NCI-H345 (cell line): ENCODE measurements around the gene PTBP2.
A peak's percentile ranks its signal among the peaks of the same experiment; 100 is the strongest.

Experiments
- DNase-seq: peaks from one replicate; lab custom pipeline; 2025; lab: John Stamatoyannopoulos, UW

PTBP2 gene, protein sequence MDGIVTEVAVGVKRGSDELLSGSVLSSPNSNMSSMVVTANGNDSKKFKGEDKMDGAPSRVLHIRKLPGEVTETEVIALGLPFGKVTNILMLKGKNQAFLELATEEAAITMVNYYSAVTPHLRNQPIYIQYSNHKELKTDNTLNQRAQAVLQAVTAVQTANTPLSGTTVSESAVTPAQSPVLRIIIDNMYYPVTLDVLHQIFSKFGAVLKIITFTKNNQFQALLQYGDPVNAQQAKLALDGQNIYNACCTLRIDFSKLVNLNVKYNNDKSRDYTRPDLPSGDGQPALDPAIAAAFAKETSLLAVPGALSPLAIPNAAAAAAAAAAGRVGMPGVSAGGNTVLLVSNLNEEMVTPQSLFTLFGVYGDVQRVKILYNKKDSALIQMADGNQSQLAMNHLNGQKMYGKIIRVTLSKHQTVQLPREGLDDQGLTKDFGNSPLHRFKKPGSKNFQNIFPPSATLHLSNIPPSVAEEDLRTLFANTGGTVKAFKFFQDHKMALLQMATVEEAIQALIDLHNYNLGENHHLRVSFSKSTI

GRCh38 chr1:96721416-96722160, at the start of gene PTBP2:
PTBP2 (plus strand) TSS chr1:96721784; CDS start chr1:96721865, 81 bp downstream.
- peak; percentile 88 for DNase-seq

- no peak for DNase-seq
These were observed 46.7 kb upstream of the PTBP2 start for GRCh38 chr1:96674915-96675314.

DNA sequence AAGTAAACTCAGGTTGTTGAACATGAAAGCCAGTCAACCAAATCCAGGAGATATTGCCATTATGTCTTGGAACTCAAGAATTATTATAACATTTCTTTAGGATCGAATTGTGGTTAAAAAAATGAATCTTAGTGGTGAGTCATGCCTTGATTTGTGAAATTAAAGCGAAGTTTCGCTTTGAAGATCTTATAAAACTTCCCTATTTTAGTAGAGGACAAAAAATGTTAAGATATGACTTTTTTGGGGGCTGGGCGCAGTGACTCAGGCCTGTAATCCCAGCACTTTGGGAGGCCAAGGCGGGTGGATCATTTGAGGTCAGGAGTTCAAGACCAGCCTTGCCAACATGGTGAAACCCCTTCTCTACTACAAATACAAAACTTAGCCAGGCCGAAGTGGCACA, 39.5 kb upstream of the PTBP2 start:
- no peak for DNase-seq

- DNase-seq = no peak
These were observed 37.7 kb upstream of the PTBP2 start for GRCh38 chr1:96683931-96684330.

DNA sequence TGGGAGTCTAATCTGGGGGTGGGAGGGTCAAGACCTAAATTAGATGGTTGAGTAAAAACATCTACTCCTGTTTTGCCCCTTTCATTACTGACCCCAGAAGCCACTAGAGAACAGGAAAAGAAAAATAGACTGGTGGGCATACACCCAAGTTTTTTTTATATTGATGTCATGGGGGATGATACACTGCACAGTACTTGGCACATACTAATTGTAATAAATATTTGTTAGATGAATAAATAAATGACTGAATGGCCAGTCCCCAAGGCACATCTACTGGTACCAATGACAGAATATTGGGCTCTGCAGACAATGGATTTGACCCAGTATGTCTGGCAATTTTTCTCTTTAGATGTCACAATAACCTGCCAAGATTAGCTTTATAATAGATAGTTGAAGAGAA, 36.8 kb upstream of the PTBP2 start:
- DNase-seq = no peak

DNA sequence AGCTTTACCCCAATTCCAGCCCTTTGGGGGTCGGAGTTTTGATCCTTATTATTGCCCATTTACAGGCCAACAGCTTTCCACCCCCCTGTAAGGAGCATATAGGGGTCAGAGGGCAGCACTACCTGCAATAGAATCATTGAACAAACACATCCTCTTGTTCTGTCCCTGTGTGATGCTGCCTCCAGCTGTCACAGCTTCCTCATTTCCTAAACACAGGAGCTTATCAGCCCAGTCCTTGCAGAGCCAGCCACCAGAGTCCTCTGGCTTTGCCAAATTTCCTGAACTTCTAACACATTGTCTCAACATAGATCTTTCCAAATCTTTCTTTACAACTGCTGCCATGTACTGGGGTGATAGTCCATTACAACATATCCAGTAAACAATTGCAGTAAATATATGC, 32.8 kb upstream of the PTBP2 start:
- DNase-seq = no peak

DNA sequence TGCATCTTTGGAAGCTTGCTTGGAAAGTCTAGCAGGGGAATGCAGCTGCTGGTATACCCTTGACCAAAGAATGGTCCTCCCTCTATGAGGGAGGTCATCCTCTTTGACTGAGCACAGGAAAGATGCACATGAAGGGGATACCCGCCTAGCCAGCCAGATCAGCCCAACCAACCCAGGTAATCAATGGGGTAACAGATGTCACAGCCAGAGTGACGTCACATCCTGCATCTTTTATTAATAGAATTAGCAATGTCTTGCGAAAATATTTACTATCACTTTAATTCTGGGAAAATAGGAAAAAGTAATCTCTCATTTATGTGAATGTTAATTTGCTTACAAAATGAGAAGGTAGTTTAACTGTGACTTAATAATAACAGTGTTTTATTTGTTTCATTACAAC, 25.6 kb upstream of the PTBP2 start:
- no peak for DNase-seq

GRCh38 chr1:96698342-96698983, 23.1 kb upstream of the PTBP2 start:
- no peak for DNase-seq

- DNase-seq = no peak
These were observed 18.4 kb upstream of the PTBP2 start for GRCh38 chr1:96703186-96703585.

DNA sequence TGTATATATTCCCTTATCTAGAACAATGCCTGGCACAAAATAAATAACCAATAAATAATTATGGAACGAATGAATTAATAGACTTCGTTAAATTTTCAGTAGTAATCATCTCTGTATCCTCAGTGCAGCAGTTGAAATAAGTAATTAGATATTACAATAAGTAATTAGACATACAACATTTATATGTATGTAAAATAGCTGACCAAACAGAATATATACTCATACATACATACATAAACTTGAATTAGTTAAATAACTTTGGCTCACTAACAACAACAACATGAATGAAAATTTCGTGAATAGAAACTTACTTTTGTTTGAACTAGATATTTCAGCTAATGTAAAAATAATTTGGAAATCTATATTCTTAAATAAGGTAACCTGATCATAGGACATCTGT, 14.6 kb upstream of the PTBP2 start:
- DNase-seq = no peak

- DNase-seq = no peak
These were observed 13.1 kb upstream of the PTBP2 start for GRCh38 chr1:96708482-96708881.

GRCh38 chr1:96710708-96711477, 10.7 kb upstream of the PTBP2 start:
- DNase-seq = no peak

DNA sequence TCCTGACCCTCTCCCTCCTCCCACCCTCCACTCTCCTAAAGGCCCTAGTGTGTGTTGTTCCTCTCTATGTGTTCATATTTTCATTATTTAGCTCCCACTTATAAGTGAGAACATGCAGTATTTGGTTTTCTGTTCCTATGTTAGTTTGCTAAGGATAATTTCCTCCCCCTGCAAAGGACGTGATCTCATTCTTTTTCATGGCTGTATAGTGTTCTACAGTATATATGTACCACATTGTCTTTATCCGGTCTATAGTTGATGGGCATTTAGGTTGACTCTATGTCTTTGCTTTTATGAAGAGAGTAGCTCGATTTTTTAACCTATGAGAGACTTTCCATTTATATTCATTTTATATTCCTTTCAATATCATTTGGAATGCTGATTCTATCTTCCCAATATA, 7.9 kb upstream of the PTBP2 start:
- no peak for DNase-seq

DNA sequence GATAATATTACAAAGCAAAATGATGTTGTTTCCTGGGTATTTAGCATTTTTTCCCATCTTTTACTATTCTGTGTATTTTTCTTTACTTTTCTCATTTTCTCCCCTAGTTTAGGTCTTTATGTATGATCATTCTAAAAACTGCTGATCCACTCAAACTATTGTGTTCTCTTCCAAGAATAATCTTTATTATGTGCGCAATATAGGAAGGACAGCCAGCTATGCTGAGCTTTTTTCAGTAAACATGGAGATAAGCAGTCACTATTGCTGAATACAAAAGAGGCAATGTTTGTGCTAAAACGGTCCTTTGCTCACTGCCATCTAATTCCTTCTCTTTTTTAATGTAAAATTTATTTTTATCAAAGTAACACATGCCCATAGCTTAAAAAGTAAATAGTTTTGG, 6.7 kb upstream of the PTBP2 start:
- DNase-seq = no peak

- no peak for DNase-seq
These were observed 6.1 kb upstream of the PTBP2 start for GRCh38 chr1:96715482-96715881.

GRCh38 chr1:96721053-96721415, 550 bp upstream of the PTBP2 start:
- DNase-seq = no peak

GRCh38 chr1:96722161-96722922, 758 bp downstream of the PTBP2 start:
- peak; percentile 55 for DNase-seq

DNA sequence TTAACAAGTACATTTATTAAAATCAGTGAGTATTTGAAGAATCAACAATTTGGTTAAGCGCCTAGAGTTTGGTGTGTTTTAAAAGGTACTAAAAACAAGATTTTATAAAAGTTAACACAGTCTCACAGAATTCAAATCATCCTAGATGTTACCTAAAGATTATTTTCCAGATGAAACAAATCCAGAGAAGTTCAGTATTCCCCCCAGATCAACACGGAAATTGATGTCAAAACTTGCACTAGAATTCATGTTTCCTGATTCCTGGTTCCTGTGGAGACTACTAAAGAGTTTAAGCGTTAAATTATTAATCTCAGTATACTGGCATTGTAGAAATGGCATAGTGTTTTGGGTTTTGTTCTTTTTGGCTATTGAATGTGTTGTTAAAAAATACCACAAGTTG, 1.4 kb downstream of the PTBP2 start:
- no peak for DNase-seq

DNA sequence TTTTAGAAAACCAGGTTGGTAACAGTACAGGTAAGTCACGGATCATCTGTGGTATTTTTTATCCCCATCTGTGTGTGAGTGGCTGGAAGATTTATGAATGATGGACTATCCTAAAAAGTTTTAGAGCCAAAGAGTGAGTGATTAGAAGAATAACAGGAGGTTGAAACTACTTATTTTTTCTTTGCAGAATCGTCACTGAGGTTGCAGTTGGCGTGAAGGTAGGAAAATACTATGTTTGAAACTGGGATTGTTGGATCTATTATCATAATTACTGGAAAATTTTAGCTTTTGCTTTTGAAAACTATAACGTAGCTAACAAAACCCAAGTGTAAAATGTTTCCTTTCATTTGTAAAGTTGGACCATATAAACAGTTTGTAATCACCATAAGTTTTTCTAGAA, 1.8 kb downstream of the PTBP2 start:
- no peak for DNase-seq

GRCh38 chr1:96723936-96724335, 2.4 kb downstream of the PTBP2 start:
- no peak for DNase-seq

- no peak for DNase-seq
These were observed 6.3 kb downstream of the PTBP2 start for GRCh38 chr1:96727860-96728259.
